ENCODE data around the gene TSPO.

DNA sequence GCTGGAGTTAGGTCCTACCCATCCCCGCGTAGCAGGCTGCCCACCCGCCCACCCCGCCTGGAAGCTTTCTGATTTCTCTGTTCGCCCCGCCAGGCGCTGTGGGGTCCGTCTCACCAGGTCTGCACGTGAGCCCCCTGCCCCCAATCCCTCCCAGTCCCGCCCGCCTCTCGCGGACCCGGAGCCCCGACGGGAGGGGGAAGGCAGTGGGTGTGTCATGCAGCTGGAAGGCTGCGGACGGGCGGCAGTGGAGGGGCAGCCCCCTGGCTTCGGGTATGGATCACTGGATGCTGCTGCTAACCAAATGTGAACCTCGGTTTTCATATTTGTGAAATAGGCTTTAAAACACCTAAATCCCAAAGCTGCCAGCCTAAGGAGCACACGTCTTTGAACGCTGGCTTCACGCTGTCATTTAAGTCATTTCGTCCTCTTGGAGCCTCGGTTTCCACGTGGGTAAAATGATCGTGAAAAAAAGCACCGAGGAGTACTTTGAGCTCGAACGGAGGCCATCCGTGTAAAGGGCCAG, 41.4 kb upstream of the TSPO start:
- TF ChIP-seq, protein P1, sequence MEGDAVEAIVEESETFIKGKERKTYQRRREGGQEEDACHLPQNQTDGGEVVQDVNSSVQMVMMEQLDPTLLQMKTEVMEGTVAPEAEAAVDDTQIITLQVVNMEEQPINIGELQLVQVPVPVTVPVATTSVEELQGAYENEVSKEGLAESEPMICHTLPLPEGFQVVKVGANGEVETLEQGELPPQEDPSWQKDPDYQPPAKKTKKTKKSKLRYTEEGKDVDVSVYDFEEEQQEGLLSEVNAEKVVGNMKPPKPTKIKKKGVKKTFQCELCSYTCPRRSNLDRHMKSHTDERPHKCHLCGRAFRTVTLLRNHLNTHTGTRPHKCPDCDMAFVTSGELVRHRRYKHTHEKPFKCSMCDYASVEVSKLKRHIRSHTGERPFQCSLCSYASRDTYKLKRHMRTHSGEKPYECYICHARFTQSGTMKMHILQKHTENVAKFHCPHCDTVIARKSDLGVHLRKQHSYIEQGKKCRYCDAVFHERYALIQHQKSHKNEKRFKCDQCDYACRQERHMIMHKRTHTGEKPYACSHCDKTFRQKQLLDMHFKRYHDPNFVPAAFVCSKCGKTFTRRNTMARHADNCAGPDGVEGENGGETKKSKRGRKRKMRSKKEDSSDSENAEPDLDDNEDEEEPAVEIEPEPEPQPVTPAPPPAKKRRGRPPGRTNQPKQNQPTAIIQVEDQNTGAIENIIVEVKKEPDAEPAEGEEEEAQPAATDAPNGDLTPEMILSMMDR (IDR thresholded peaks at IDR 0.05), result no peak
- TF ChIP-seq ZFX (IDR thresholded peaks at IDR 0.05; ENCODE audit: borderline replicate concordance), result no peak

Measured in 22Rv1 (cell line).